ENCODE data around the gene KIF1B. TPM values are rescaled to one million over a fixed set of nuclear protein-coding genes. Genes with fewer than 3 reads are reported as not detected.
A peak's percentile ranks its signal among the peaks of the same experiment; 100 is the strongest.

The KIF1B gene
- total RNA-seq, 6 experiments from 2014 or later: 21.7 to 29.4 (median 23.2) TPM

GRCh38 chr1:10338611-10339010, 128.2 kb downstream of the KIF1B start:
- no peak for TF ChIP-seq POLR2A (IDR thresholded peaks at IDR 0.05)
- TF ChIP-seq CTCF (IDR thresholded peaks at IDR 0.05): no peak
- H3K27me3 ChIP-seq: no peaks in the 10 kb centered on the region
- ATAC-seq: no peak
- H3K4me1 ChIP-seq: no peaks in the 10 kb centered on the region
- no peaks in the 10 kb centered on the region for H3K9me3 ChIP-seq
- 72% methylated on average over 6 of the region's 6 CpGs for WGBS (ENCODE audit: insufficient coverage, low coverage, low lambda C conversion rate, missing lambda C conversion rate)
- no peak for DNase-seq
- peaks cover 0 to 82% (median 38%) of the 10 kb centered on the region in 4 donors for H3K36me3 ChIP-seq
- no peak overlapping the region for H3K27ac ChIP-seq
- intact Hi-C loops (cut with DNase I): loop anchor here (10.0 kb wide), 1 partner anchor 134 kb away; no protein-coding TSS in a partner anchor
- H3K4me3 ChIP-seq: no peak overlapping the region

- Histone ChIP-seq H3K9me3 (no peaks in the 10 kb centered on the region), H3K4me3 (no peak overlapping the region), H3K36me3 (peaks cover 0 to 87% (median 38%) of the 10 kb centered on the region in 4 donors), H3K27me3 (no peaks in the 10 kb centered on the region), H3K27ac (no peak overlapping the region), H3K4me1 (no peaks in the 10 kb centered on the region)
- TF ChIP-seq CTCF (IDR thresholded peaks at IDR 0.05) (no peak), POLR2A (IDR thresholded peaks at IDR 0.05) (no peak)
- DNase-seq (no peak), ATAC-seq (no peak)
- intact Hi-C loops (cut with DNase I): loop anchor here (10.0 kb wide), 1 partner anchor 134 kb away; no protein-coding TSS in a partner anchor
- WGBS (ENCODE audit: insufficient coverage, low coverage, low lambda C conversion rate, missing lambda C conversion rate): 81% methylated on average over 4 of the region's 4 CpGs
Observed at GRCh38 chr1:10339036-10339567, 128.7 kb downstream of the KIF1B start.

- no peaks in the 10 kb centered on the region for H3K27me3 ChIP-seq
- intact Hi-C loops (cut with DNase I): loop anchor here (10.0 kb wide), 1 partner anchor 135 kb away; no protein-coding TSS in a partner anchor
- whole genome bisulfite sequencing (ENCODE audit: insufficient coverage, low coverage, low lambda C conversion rate, missing lambda C conversion rate): 57% methylated on average over 5 of the region's 5 CpGs
- DNase-seq (peak in 1 of 3 donors; percentile 25), ATAC-seq (peak; percentile 57 to 83 (median 68))
- peaks cover 0 to 85% (median 41%) of the 10 kb centered on the region in 4 donors for H3K36me3 ChIP-seq
- H3K27ac ChIP-seq: no peak overlapping the region
- no peaks in the 10 kb centered on the region for H3K9me3 ChIP-seq
- no peak overlapping the region for H3K4me3 ChIP-seq
- H3K4me1 ChIP-seq: no peaks in the 10 kb centered on the region
- TF ChIP-seq CTCF (IDR thresholded peaks at IDR 0.05) (no peak), POLR2A (IDR thresholded peaks at IDR 0.05) (no peak)
Observed at GRCh38 chr1:10339815-10340214, 129.4 kb downstream of the KIF1B start.

GRCh38 chr1:10340930-10341590, 130.7 kb downstream of the KIF1B start:
- DNase-seq (no peak), ATAC-seq (no peak)
- Histone ChIP-seq H3K27ac (no peak overlapping the region), H3K9me3 (no peaks in the 10 kb centered on the region), H3K4me1 (no peaks in the 10 kb centered on the region), H3K27me3 (no peaks in the 10 kb centered on the region), H3K4me3 (no peak overlapping the region), H3K36me3 (peaks cover 0 to 79% (median 41%) of the 10 kb centered on the region in 4 donors)
- WGBS (ENCODE audit: insufficient coverage, low coverage, low lambda C conversion rate, missing lambda C conversion rate): 91% methylated on average over 2 of the region's 2 CpGs
- no peak for TF ChIP-seq CTCF (IDR thresholded peaks at IDR 0.05)
- TF ChIP-seq POLR2A (IDR thresholded peaks at IDR 0.05): no peak
- intact Hi-C loops (cut with DNase I): no loop called here

All from right lobe of liver (tissue), 6 donors.